LHCN-M2 (cell line): Measurements from ENCODE around the gene DHX16. TPM values are rescaled to one million over a fixed set of nuclear protein-coding genes. Genes with fewer than 3 reads are reported as not detected.
"Not testable (repeated sequence)": the region's sequence is repeated elsewhere in the genome, so short reads cannot be mapped to it uniquely, and the experiment has no call there.

Experiments
- DNase-seq: peaks from one replicate; pipeline ENCODE4 v3.0.0-alpha.2; 2012; ENCODE audit warnings: low read depth
- total RNA-seq: library from RNA; depleted of rRNA; stranded (reverse); fragments of >200 nt; gene quantifications from 2 replicates; pipeline ENCODE4 v1.2.3, GENCODE V29; 2014

DHX16 gene
- total RNA-seq, 1 experiment from 2014 or later = 36.1 TPM

DNA sequence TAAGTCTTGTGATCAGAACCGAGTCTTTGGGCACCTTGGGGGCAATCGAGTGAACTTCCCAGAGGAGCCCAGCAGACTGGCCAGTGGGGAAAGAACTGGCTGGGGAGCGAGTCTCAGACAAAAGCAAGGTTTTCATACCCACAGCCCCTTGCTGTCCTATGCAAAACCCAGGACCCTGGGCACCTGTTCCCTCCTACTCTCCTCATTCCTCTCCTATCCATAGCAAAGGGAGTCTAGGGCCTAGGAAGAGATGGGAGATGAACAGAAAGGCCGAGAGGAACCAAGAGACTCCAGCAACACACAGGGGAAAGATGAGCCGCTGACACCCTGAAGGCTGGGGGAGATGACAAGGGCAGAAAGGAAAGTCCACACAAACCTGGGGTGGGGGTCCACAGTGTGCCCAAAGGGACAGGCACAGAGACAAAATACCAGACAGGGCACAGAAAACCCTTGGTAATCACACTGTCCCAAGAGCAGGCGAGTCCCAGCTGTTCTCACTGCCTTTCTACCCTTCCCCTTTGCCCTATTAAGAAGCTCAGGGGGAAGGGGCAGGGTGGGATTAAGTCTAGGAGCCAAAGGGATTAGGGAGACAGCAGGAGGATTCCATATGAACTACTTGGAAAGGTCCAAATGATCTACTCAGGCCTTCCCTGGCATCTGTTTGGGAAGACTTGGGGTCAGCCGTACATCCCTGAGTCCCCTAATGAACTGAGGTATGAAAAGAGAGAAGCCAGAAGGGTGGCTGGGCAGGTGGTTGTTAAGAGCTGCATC is 7.1 kb upstream of the DHX16 start:
- DNase-seq = no peak

DNA sequence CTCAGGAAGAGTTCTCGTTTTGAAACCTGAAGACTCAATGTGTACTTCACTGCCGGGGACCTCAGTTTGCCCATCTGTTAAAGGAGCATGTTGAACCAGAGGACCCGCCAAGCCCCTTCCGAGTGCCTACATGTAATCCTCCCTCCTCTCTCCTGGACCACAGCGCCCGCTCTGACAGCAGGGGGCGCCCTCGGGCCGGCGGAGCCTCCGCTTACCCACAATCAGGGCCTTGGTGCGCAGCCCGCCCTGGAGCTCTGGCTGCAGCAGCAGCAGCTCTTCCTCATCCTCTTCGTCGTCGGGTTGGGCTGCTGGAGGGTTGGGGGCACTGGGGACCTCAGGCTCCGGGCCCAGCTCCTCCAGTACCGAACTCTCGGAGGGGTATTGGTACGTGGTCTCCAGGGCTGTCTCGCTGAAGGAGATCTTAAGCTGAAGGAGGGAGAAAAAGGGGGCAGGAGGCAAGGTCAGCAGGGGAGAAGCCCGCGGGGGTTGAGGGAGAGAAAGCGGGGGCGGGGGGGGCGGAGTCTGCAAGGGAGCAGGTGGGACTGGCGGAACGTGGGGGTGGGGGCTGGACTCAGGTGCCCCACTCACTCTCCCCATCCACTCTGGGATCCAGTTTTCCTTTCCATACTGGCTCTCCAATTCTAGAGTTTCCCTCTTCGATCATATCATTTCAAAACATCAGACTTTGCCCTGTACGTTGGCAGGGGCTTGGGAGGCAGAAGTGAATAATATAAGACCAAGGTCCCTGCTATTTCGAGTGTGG is 6.3 kb upstream of the DHX16 start:
- peak; percentile 67 for DNase-seq

DNA sequence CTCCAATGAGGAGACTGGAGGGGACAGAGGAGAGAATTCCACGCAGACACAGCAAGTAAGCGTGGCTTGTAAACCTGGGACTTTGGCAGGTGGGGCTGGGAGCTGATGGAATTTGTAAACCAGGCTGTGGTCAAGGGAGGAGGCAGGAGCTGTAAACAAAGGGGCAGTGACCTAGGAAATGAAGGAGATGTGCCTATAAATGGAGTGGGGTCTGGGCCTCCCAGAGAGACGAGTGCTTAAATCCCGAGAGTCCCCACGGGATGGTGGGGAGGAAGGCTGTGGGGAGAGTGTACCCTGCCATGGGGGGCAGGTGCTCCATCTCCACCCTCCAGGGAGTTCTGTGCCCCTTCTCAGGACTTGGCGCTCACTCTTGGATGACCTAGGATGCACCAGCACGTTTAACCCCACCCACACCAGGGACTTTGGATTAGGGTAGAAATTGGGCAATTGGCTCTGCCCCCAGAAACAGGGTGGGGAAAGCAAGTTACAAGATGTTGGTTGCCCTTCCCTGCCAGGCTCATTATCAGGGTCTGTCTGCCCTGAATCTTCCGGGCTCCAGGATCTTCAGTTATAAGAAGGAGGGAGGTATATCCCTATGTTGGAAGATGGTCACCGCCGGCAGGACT is 4.0 kb upstream of the DHX16 start:
- no peak for DNase-seq

DNA sequence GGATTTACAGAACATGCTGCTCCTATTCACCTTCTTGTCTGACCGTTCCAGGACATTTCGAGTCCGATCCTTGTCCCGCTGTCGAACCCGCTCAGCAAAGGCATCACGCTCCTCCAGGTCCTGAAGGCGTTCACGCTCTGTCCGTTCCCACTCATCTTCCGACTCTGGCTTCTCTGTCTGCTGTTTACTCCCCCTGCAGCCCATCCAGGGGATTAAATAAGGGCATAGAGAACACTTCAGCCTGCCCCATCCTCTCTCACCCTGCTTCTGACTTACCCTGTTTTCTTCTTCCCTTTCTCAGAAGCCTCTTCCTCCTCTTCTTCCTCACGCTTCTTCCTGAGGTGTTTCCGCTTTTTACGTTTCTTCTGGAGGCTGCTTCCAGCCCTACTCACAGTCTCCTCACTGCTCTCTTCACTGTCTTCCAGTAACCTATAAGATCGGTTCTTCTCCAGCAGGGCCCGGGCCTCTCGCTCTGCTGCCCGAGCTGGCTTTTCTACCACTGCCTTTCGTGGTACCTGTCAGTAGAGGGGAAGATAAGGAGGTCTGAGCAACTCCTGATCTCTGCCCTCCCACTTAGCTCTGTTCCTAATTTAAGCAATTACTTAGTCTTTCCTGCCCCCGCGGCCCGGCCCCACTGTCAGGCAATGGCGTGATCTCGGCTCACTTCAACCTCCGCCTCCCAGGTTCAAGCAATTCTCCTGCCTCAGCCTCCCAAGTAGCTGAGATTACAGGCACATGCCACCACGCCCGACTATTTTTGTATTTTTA is 1.9 kb downstream of the DHX16 start:
- no peak for DNase-seq

DNA sequence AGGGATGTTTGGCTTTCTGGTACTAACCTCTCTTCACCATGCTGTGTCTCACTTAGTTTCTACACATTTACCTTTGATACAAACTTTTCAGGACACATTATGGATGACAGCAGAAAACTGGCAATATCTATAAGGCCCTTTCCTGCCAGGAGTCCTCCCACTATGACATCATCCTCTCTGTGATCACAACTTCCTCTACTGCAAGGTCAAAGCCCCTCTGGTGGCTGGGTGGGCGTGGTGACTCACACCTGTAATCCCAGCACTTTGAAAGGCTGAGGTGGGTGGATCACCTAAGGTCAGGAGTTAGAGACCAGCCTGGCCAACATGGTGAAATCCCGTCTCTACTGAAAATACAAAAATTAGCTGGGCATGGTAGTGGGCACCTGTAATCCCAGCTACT is 6.5 kb downstream of the DHX16 start:
- not testable (repeated sequence) for DNase-seq

DNA sequence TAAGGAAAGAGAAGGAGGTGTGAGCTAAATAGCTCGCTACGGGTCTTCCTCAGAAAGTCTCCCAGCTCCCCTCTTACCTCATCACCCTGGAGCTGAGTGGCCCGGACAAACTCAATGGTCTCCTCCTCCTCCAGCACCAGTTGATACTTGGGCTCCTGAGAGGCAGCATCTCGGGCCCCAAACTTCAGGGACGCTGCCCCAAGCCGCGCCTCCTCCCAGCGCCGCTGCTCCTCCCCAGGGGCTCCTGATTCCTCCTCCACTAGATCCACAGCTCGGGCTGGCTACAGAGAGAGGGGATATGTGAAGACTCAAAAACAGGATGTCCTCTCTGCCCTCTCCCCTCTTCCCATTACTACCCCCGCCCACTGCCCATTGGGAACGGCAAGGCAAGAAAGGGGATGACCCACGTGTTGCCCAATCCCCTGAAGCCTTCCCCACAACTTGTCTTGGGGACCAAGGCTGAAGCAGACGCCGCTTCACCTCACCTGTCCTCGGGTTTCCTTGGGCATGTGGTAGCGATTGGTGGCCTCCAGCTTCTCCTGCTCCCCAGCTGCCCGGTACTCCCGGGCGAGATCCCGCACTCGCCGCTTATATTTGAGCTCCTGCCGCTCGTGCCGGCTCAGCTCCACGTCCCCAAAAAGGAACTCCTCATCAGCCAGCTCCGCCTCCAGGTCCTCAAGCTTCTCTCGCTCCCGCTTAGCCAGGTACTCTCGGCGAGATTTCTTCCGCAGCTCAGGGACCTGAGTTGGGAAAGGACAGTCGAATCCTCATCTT is 7.6 kb downstream of the DHX16 start:
- no peak for DNase-seq

DNA sequence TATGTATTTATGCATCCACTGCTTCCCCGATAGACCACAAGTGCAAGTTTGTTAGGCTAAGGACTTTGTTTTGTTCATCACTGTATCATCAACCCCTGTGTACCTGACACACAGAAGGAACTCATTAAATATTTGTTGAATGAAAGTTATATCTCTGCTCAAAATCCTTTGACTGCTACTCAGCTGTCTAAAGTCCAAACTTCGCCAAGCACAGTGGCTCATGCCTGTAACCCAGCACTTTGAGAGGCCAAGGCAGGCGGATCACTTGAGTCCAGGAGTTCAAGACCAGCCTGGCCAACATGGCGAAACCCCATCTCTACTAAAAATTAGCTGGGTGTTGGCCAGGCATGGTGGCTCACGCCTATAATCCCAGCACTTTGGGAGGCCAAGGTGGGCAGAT is 14.9 kb downstream of the DHX16 start:
- not testable (repeated sequence) for DNase-seq

DNA sequence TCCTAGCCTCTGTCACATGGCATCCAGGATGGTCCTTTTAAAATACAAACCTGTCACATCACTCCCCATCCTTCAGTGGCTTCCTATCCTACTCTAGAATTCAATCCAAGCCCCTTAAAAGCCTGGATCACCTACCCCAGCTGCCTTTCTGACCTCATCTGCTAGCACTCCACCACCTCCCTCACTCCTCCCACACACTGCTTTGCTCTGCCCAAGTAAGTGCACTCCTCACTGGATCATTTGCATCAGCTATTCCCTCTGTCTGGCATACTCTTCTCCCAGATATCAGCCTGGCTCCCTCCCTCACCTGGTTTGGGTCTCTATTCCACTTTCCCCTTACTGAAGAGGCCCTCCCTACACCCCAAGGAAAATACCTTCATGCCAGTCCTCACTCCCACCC is 15.4 kb downstream of the DHX16 start:
- no peak for DNase-seq

DNA sequence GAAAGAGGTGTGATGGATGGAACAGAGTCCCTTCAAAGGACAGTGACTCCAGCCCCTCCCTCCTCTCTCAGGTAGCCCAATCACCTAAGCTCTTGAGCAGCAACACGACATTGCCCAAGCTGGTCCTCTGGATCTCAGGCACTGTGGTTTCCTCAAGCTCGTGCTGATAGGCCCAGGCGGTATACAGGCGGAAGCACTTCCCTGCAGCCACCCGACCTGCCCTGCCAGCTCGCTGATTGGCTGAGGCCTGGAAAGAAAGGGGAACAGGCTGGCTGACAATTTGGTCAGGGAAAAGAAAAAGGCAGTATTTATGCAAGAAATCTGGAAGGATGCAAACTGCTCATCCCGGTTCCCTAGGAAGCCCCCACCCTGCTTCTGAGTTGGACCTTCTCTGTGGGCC is 16.3 kb downstream of the DHX16 start:
- no peak for DNase-seq

DNA sequence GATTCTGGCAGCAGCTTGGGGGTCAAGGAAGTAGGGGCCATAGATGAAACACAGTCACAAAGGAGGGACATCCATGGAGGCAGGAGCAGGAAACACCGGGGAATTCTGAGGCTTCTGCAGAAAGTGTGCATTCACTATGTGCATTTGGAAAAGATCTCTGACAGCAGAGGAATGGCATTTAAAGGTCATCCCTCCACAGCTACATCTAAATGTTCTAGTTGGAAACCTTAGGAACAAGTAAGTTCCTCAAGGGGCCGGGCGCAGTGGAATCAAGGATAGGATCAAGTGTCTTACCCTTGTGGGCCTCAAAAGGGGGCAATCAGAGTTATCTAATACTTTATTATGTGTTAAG is 17.1 kb downstream of the DHX16 start:
- DNase-seq = no peak

DNA sequence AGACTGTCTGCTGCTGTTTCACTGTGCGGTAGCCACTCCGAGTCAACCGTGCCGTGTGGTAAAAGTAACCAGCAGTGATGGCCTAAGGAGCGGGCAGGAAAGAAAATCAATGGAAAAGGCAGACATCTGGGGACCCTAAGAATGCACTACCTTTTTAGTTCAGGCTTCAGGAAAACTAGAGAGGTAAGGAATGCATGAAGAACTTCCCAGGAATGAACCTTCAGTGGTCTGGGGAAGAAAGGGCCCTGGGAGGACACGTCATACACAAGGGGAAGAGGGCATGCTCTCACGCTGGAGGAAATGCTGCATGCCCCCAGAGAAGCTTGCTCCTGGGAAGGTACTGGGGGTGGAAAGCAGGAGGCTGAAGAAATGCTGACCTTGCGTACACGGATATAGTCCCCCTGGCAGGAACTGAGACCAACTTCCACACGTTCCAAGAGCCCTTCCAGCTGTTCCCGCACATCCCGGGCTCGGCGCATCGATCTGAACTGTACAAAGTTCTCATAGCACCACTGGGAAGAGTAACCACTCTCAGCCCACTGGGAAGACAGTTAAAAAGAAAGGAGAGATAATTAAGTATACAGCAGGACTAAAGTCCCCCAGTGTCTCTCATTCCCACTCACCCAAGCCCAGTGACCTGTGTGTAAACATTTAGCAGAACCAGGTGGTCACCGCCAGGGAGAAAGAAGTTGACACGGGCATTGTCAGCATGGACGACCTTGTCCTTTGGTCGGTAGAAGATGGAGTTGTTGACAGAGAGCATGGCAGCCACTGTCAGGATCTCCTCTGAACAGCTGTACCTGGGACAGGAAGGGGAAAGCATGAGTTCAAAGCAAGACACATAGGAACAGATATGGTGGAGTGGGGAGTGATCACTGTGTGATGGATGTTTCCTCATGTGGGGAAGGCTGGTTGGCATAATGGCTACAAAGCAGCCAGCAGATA is 17.7 kb downstream of the DHX16 start:
- DNase-seq = no peak

DNA sequence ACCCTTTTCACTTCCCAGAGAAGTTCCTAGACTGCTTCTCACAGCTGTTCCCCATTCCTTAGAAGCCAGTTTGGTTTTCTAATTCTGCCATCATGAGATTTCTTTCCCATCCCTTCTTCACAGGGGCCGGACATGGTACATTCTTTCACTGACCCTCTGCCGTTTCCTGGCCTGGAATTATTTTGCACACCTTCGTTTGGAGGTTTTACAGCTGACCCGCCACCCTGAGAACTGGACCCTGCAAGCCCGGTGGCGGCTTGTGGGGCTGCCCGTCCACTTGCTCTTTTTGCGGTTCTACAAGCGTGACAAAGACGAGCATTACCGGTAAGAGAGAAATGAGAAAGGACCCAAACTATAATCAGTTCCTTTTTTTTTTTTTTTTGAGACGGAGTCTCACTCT is 21.7 kb downstream of the DHX16 start:
- DNase-seq = no peak

DNA sequence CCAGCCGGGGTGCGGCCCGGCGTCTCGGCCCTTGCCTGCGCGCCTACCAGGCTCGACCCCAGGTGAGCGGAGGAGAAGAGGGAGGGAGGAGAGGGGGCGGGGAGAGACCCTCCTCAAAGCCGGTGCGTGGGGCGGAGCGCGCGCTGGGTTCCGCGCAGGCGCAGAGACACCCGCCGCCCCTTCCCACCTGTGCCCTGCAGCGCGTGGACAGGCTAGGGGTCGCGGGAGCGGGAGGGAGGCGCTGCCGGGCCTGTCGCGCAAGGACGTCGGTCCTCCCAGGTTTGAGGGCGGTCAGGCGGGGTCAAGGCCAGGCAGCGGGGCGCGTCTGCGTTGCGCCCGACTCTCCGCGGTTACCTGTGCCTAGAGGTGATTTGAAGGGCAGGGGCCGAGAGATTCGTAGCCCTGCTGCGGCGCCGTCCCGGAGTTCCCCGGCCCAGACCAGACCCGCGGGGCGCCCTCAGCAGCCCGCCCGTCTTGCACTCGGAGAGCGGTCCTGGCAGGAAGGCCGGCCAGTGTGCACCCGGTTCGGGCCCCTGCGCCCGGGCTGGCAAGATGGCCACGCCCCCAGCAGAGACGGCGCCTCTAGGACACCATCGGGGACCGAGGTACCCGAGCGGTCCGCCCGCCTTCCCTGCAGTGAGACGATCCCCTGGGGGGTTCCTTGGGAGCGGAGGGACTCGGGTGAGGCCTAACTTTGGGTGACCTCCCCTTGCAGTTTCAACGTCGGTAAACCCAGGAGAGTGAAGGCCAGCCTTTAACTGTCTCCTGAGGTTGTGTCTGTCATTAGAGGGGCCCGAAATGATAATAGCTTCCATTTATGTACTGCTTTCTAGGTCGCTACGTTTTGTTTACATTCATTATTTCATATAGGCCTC is 25.3 kb downstream of the DHX16 start:
- DNase-seq = peak; percentile 69

DNA sequence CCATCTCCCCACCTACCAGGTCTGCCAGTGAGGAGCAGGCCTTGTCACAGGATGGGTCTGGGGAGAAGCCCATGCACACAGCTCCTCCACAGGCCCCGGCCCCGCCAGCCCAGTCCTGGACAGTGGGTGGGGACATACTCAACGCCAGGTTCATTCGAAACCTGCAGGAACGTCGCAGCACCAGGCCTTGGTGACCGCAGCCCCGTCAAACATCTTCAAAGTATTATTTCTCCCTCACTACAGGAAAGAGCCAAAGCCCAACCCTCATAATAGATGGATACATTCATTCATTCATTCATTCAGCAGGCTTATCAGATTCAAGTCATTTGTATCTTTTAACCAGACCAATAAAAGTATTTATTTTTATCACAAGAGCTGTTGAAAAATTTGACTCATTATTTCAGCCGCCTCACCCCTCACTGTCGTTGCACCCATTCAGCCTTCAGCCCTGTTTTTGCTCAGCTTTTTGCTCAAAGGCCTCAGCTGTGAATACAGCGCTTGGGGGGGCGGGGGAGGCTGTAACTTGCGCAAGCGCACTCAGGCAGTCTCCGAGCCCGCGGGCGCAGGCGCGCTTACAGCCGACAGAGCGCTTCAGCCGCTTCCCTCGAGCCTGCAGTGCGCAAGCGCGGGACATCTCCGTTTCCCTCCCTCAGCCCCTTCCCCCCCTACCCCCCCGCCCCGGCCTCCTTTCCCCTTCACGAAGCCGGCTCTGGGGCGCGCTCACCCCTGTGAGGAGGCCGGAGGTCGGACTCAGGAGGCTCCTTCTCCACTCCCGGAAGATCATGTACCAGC is 26.2 kb downstream of the DHX16 start, which contains the start of gene C6orf136:
Gene C6orf136, plus strand, starts transcription at position 684 of the 792 bp plus-strand sequence. Its CDS starts 99 bp downstream, at position 783.
- peak; percentile 87 for DNase-seq

DNA sequence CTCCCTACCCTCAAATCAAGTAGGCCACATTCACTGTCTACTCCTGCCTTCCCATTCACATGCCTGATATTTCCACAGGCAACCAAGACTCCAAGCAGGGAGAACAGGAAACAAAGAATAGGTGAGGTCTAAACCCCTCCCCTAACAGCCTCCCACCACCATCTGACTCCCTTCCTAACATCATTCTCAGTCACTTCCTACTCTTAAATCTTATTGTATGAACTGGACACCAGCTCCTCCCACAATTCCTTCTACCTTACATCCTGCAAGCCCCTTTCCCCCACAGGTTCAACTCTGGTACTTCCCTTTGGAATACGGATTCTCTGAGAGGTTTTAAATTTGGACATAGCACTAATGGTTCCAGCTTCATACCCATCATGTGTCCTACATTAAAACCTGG is 26.8 kb downstream of the DHX16 start:
- no peak for DNase-seq

DNA sequence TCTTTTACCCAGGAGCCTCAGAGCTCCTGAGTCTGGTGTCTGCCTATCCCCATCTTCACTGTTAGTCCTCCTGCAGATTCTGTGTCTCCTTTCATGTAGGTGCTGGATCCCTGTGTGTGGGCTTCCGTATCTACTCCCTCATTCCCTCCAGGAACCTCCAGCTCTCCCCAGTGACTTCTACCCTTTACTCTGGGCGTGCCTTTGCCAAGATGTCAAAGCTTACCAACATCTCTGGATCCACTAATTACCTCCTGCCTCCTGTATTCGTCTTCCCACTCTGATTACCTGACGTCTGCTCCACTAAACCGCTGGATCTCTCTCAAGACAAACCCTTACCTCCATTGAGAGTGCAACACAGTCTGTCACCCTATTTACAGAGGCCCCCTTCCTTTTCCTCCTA is 28.0 kb downstream of the DHX16 start:
- DNase-seq = no peak

DNA sequence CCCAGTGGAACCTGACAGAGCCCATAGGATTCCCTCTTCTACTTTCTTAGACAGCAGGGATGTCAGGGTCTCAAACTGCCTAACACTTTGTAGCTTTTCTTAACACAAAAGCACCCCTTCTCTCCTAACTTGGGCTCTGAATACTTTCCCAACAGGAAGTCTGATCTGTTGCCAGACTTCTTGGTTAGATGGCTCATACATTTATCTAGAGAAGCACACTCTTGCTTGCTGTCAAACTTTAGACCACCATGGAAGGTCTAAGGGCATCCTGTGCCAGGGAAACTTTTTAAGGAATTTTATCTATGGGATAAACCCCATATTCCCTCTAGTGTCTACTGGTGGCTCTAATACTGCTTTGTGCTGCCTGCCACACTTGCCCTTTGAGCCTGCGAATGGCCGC is 29.1 kb downstream of the DHX16 start:
- DNase-seq = no peak

DNA sequence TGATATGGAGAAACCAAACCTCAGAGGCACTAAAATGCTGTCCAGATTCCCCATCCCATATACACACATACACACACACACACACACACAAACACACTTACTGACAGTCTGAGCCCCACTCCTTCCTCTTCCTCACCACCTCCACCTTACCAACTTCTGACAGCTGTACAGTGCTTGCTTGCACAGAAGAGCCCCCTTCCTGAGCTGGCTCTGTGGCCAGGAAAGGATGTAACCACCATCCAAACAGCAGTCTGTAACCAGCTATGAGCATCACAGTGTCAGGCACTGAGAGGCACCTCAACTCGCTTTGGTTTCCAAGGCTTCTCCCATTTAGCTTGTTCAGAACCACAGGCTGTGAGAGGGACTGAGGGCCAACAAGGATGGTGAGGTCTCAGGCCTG is 31.8 kb downstream of the DHX16 start:
- DNase-seq = no peak
